H9 (cell line): ENCODE data around the gene METTL27. TPM values are rescaled to one million over a fixed set of nuclear protein-coding genes. Genes with fewer than 3 reads are reported as not detected.

ENCODE experiments used
- DNase-seq: peaks from one replicate; pipeline ENCODE4 v3.0.0-alpha.2; 2017
- H2AFZ ChIP-seq: one replicate; pipeline ENCODE4 v1.6.1; 2013; ENCODE audit warnings: mild to moderate bottlenecking, low read length, control low read depth, moderate library complexity
- H2AK5ac ChIP-seq: 2 replicates; pipeline ENCODE4 v1.6.1; 2013; ENCODE audit warnings: low read length, control low read depth, mixed read lengths; ENCODE audit not compliant: insufficient read length
- H2BK120ac ChIP-seq: one replicate; pipeline ENCODE4 v1.6.1; 2013; ENCODE audit warnings: low read depth, mild to moderate bottlenecking, low read length, control low read depth, inconsistent platforms; ENCODE audit not compliant: poor library complexity, severe bottlenecking
- H2BK12ac ChIP-seq: 2 replicates; pipeline ENCODE4 v1.6.1; 2013; ENCODE audit warnings: low read length, control low read depth, mixed read lengths, low read depth; ENCODE audit not compliant: insufficient read length
- H2BK15ac ChIP-seq: 2 replicates; pipeline ENCODE4 v1.6.1; 2013; ENCODE audit warnings: low read depth, low read length, control low read depth
- H2BK20ac ChIP-seq: one replicate; pipeline ENCODE4 v1.6.1; 2013; ENCODE audit warnings: low read depth, mild to moderate bottlenecking, low read length, control low read depth, inconsistent platforms; ENCODE audit not compliant: poor library complexity, severe bottlenecking
- H2BK5ac ChIP-seq: 2 replicates; pipeline ENCODE4 v1.6.1; 2013; ENCODE audit warnings: low read length, control low read depth, mixed read lengths; ENCODE audit not compliant: insufficient read length
- H3K14ac ChIP-seq: 2 replicates; pipeline ENCODE4 v1.6.1; 2013; ENCODE audit warnings: low read length, control low read depth; ENCODE audit not compliant: insufficient read depth
- H3K18ac ChIP-seq: 2 replicates; pipeline ENCODE4 v1.6.1; 2013; ENCODE audit warnings: low read depth, mild to moderate bottlenecking, mixed read lengths, low read length, control low read depth; ENCODE audit not compliant: insufficient read length
- H3K23ac ChIP-seq: 2 replicates; pipeline ENCODE4 v1.6.1; 2013; ENCODE audit warnings: low read length, control low read depth, mixed read lengths, low read depth; ENCODE audit not compliant: insufficient read length
- H3K23me2 ChIP-seq: 2 replicates; pipeline ENCODE4 v1.6.1; 2013; ENCODE audit warnings: low read depth, mild to moderate bottlenecking, mixed read lengths, low read length, control low read depth; ENCODE audit not compliant: insufficient read length, poor library complexity, severe bottlenecking
- H3K27ac ChIP-seq: 2 replicates; pipeline ENCODE4 v1.5.1; 2013; ENCODE audit warnings: low read length, control low read depth, mixed read lengths, low read depth; ENCODE audit not compliant: insufficient read length
- H3K27me3 ChIP-seq: 2 replicates; pipeline ENCODE4 v1.6.1; 2013; ENCODE audit warnings: low read length, control low read depth, inconsistent platforms; ENCODE audit not compliant: insufficient read depth
- H3K4ac ChIP-seq: 2 replicates; pipeline ENCODE4 v1.6.1; 2013; ENCODE audit warnings: low read depth, mild to moderate bottlenecking, control low read depth, inconsistent platforms, low read length, moderate library complexity
- H3K4me1 ChIP-seq: 2 replicates; pipeline ENCODE4 v1.6.1; 2013; ENCODE audit warnings: low read length, control low read depth, inconsistent platforms; ENCODE audit not compliant: insufficient read depth
- H3K4me2 ChIP-seq: 2 replicates; pipeline ENCODE4 v1.6.1; 2013; ENCODE audit warnings: low read length, control low read depth, mixed read lengths; ENCODE audit not compliant: insufficient read length, insufficient read depth
- H3K56ac ChIP-seq: 2 replicates; pipeline ENCODE4 v1.6.1; 2013; ENCODE audit warnings: low read depth, mild to moderate bottlenecking, mixed read lengths, low read length, control low read depth; ENCODE audit not compliant: insufficient read length
- H3K79me1 ChIP-seq: 2 replicates; pipeline ENCODE4 v1.6.1; 2013; ENCODE audit warnings: low read depth, mild to moderate bottlenecking, moderate library complexity, low read length, control low read depth, inconsistent platforms; ENCODE audit not compliant: insufficient read depth, poor library complexity, severe bottlenecking
- H3K79me2 ChIP-seq: 2 replicates; pipeline ENCODE4 v1.6.1; 2013; ENCODE audit warnings: low read length, control low read depth, inconsistent platforms; ENCODE audit not compliant: insufficient read depth
- H3K9ac ChIP-seq: 2 replicates; pipeline ENCODE4 v1.6.1; 2013; ENCODE audit warnings: low read length, control low read depth, mixed read lengths; ENCODE audit not compliant: insufficient read length; ENCODE audit errors: extremely low read depth
- H3K9me3 ChIP-seq: one replicate; pipeline ENCODE4 v1.6.1; 2013; ENCODE audit warnings: low read depth, low read length, inconsistent platforms; ENCODE audit not compliant: control insufficient read depth
- H3T11ph ChIP-seq: one replicate; pipeline ENCODE4 v1.6.1; 2013; ENCODE audit warnings: mild to moderate bottlenecking, low read length, control low read depth, inconsistent platforms
- H4K20me1 ChIP-seq: one replicate; pipeline ENCODE4 v1.6.1; 2013; ENCODE audit not compliant: control insufficient read depth, insufficient read length, insufficient read depth
- H4K5ac ChIP-seq: 2 replicates; pipeline ENCODE4 v1.6.1; 2013; ENCODE audit warnings: low read depth, mild to moderate bottlenecking, mixed read lengths, low read length, control low read depth; ENCODE audit not compliant: insufficient read length
- H4K8ac ChIP-seq: replicated peaks from 2 replicates; pipeline ENCODE4 v1.6.1; 2013; ENCODE audit warnings: low read length, control low read depth, mixed read lengths, low read depth; ENCODE audit not compliant: insufficient read length
- H4K91ac ChIP-seq: 2 replicates; pipeline ENCODE4 v1.6.1; 2013; ENCODE audit warnings: low read depth, mild to moderate bottlenecking, moderate library complexity, mixed read lengths, low read length, control low read depth; ENCODE audit not compliant: insufficient read length
- H3K27ac Mint-ChIP-seq, 3 experiments: 2 replicates in 2 of 3; 3 replicates in 1 of 3; pipeline ENCODE4 v1.8.0; 2020 to 2021; ENCODE audit warnings: mixed read lengths in 3 of 3, mild to moderate bottlenecking in 1 of 3, moderate library complexity in 1 of 3
- H3K27me3 Mint-ChIP-seq: 2 replicates; pipeline ENCODE4 v1.8.0; 2021; ENCODE audit warnings: low read depth, mild to moderate bottlenecking, moderate library complexity, mixed read lengths
- H3K36me3 Mint-ChIP-seq, 3 experiments: 2 replicates in 2 of 3; 3 replicates in 1 of 3; pipeline ENCODE4 v1.8.0; 2020 to 2021; ENCODE audit warnings: low read depth in 3 of 3, mixed read lengths in 3 of 3; ENCODE audit not compliant: insufficient read depth in 1 of 3
- H3K4me1 Mint-ChIP-seq, 2 experiments: 2 replicates each; pipeline ENCODE4 v1.8.0; 2020; ENCODE audit warnings: mixed read lengths in 2 of 2
- H3K4me3 Mint-ChIP-seq, 2 experiments: 2 replicates in 1 of 2; 3 replicates in 1 of 2; pipeline ENCODE4 v1.8.0; 2020 to 2021; ENCODE audit warnings: mild to moderate bottlenecking in 2 of 2, mixed read lengths in 2 of 2, moderate library complexity in 1 of 2
- H3K9me3 Mint-ChIP-seq, 2 experiments: 2 replicates in 1 of 2; 3 replicates in 1 of 2; pipeline ENCODE4 v1.8.0; 2020; ENCODE audit warnings: mild to moderate bottlenecking in 2 of 2, mixed read lengths in 2 of 2, moderate library complexity in 1 of 2
- CTCF ChIP-seq: fragments of 200-600 bp; sonication (generic); conservative IDR thresholded peaks from 3 replicates; pipeline ENCODE4 v1.8.0; 2021; ENCODE audit warnings: antibody characterized with exemption, mild to moderate bottlenecking
- WGBS: extraction: QIAGEN DNeasy Blood & Tissue Kit; methylation state at CpG from one replicate; pipeline ENCODE4 v1.1.7; 2013; ENCODE audit warnings: missing lambda C conversion rate, low lambda C conversion rate, mixed read lengths; ENCODE audit not compliant: insufficient read length; ENCODE audit errors: extremely low coverage; 5-methylcytosine and 5-hydroxymethylcytosine counted together
- total RNA-seq: library from RNA; stranded (reverse); gene quantifications from 2 replicates; pipeline ENCODE4 v1.2.1, GENCODE V29; 2021

Gene METTL27
- total RNA-seq, 1 experiment from 2014 or later, result 13.5 TPM

GRCh38 chr7:73860859-73861258 lies 18.5 kb upstream of the METTL27 start, which contains the start of gene TMEM270:
Gene TMEM270 (plus strand): TSS chr7:73861159. CDS start chr7:73861195, 36 bp downstream.
- Histone ChIP-seq H4K20me1 (no peaks in the 10 kb centered on the region), H3K56ac (no peak within 1 kb of the TSS), H2AK5ac (no peak within 1 kb of the TSS), H2BK15ac (no peak within 1 kb of the TSS), H4K8ac (no peak within 1 kb of the TSS), H3K27me3 (no peaks in the 10 kb centered on the region), H2AFZ (no peak within 1 kb of the TSS), H2BK12ac (no peak within 1 kb of the TSS), H3K79me2 (no peaks in the 10 kb centered on the region), H2BK5ac (no peak within 1 kb of the TSS), H3K23ac (no peak within 1 kb of the TSS), H4K5ac (no peak within 1 kb of the TSS), H2BK120ac (no peak within 1 kb of the TSS), H3K4ac (no peak within 1 kb of the TSS), H3T11ph (no peak within 1 kb of the TSS), H3K79me1 (no peaks in the 10 kb centered on the region), H3K9ac (no peak within 1 kb of the TSS), H2BK20ac (no peak within 1 kb of the TSS), H3K9me3 (no peaks in the 10 kb centered on the region), H3K18ac (no peak within 1 kb of the TSS), H3K4me2 (no peak within 1 kb of the TSS), H4K91ac (no peak within 1 kb of the TSS), H3K4me1 (no peaks in the 10 kb centered on the region), H3K23me2 (no peaks in the 10 kb centered on the region), H3K14ac (no peak within 1 kb of the TSS), H3K27ac (no peak within 1 kb of the TSS)
- Mint-ChIP-seq H3K36me3 (no peaks in the 10 kb centered on the region; a peak in 2 of 7 replicates), H3K27me3 (peaks cover 32% of the 10 kb centered on the region), H3K9me3 (peaks cover 0 to 4% of the 10 kb centered on the region in 2 experiments; a peak in 2 of 5 replicates), H3K4me1 (no peaks in the 10 kb centered on the region), H3K27ac (no peak within 1 kb of the TSS), H3K4me3 (no peak within 1 kb of the TSS)
- no CpG with 5 or more reads among the region's 11 CpGs for WGBS
- DNase-seq, result no peak
- no peak for TF ChIP-seq CTCF
